T-cell (primary cell): ENCODE data around the gene IFNL2. TPM values are rescaled to one million over a fixed set of nuclear protein-coding genes. Genes with fewer than 3 reads are reported as not detected.
"Not testable (repeated sequence)": the region's sequence is repeated elsewhere in the genome, so short reads cannot be mapped to it uniquely, and the experiment has no call there.

Experiments
- ATAC-seq, 4 experiments: fragments of 200-7000 bp in 3 of 4; fragments of 150-1000 bp in 1 of 4; cut with Tn5 transposase; replicated peaks in 1 of 4; 1 replicate in 3 of 4; 2 replicates in 1 of 4; pipeline ENCODE4 v1.10.0; 2021; ENCODE audit warnings: moderate library complexity in 3 of 4, mild to moderate bottlenecking in 2 of 4, moderate number of reproducible peaks in 1 of 4
- CTCF ChIA-PET, 2 donors: fragments of 300-600 bp; sonication (Branson Sonifier 250); formaldehyde crosslinking; loops; one replicate each; lab custom pipeline; 2022; ENCODE audit warnings: antibody characterized with exemption in 2 of 2; lab: Charles Lee
- POLR2A ChIA-PET, 2 donors: fragments of 300-600 bp; sonication (Branson Sonifier 250); formaldehyde crosslinking; loops; one replicate each; lab custom pipeline; 2022; ENCODE audit warnings: antibody characterized with exemption in 2 of 2; lab: Charles Lee
- DNase-seq, 35 experiments: peaks; one replicate each; pipeline versions ENCODE4 v3.0.0 to v3.0.0-alpha.2; 2013 to 2023
- H3K27ac ChIP-seq: one replicate; pipeline ENCODE4 v1.5.1; 2013; ENCODE audit warnings: low read length
- H3K27me3 ChIP-seq, 2 experiments: replicated peaks in 1 of 2; 1 replicate in 1 of 2; 2 replicates in 1 of 2; pipeline versions ENCODE4 v1.6.1 to v1.7.0; 2013; ENCODE audit warnings: low read length in 1 of 2, mixed read lengths in 1 of 2; ENCODE audit not compliant: control insufficient read depth in 2 of 2, insufficient read depth in 2 of 2; ENCODE audit errors: extremely low read depth in 1 of 2
- H3K36me3 ChIP-seq, 2 donors: 1 replicate in 1 of 2; 2 replicates in 1 of 2; pipeline versions ENCODE4 v1.6.1 to v1.7.0; 2013; ENCODE audit warnings: low read length in 1 of 2; ENCODE audit not compliant: control insufficient read depth in 2 of 2, insufficient read depth in 1 of 2; ENCODE audit errors: extremely low read depth in 1 of 2
- H3K4me1 ChIP-seq, 2 experiments: 1 replicate in 1 of 2; 2 replicates in 1 of 2; pipeline versions ENCODE4 v1.6.1 to v1.7.0; 2013; ENCODE audit warnings: low read length in 2 of 2, mixed read lengths in 1 of 2; ENCODE audit not compliant: insufficient read depth in 2 of 2, control insufficient read depth in 1 of 2; ENCODE audit errors: extremely low read depth in 1 of 2
- H3K4me3 ChIP-seq, 2 donors: 1 replicate in 1 of 2; 2 replicates in 1 of 2; pipeline versions ENCODE4 v1.5.1 to v1.7.0; 2013; ENCODE audit warnings: mild to moderate bottlenecking in 2 of 2, low read length in 1 of 2, moderate library complexity in 1 of 2; ENCODE audit not compliant: control insufficient read depth in 1 of 2; ENCODE audit errors: extremely low read depth in 1 of 2
- H3K9me3 ChIP-seq: 2 replicates; pipeline ENCODE4 v1.7.0; 2013
- H3K27ac Mint-ChIP-seq, 2 donors: one replicate each; pipeline ENCODE4 v1.8.0; 2020 to 2021; ENCODE audit warnings: mild to moderate bottlenecking in 2 of 2, mixed read lengths in 2 of 2
- H3K27me3 Mint-ChIP-seq, 2 donors: one replicate each; pipeline ENCODE4 v1.8.0; 2021 to 2022; ENCODE audit warnings: mixed read lengths in 2 of 2
- H3K36me3 Mint-ChIP-seq: one replicate; pipeline ENCODE4 v1.8.0; 2021; ENCODE audit warnings: mixed read lengths
- H3K4me1 Mint-ChIP-seq, 3 donors: one replicate each; pipeline ENCODE4 v1.8.0; 2020 to 2022; ENCODE audit warnings: mixed read lengths in 3 of 3, mild to moderate bottlenecking in 1 of 3
- H3K4me3 Mint-ChIP-seq, 3 donors: one replicate each; pipeline ENCODE4 v1.8.0; 2020 to 2022; ENCODE audit warnings: mild to moderate bottlenecking in 3 of 3, mixed read lengths in 3 of 3, moderate library complexity in 3 of 3
- H3K9me3 Mint-ChIP-seq, 3 donors: one replicate each; pipeline ENCODE4 v1.8.0; 2020 to 2022; ENCODE audit warnings: mixed read lengths in 3 of 3
- WGBS: methylation state at CpG from one replicate; pipeline ENCODE4 v1.1.5; 2013; ENCODE audit warnings: missing lambda C conversion rate; ENCODE audit not compliant: insufficient coverage; 5-methylcytosine and 5-hydroxymethylcytosine counted together
- total RNA-seq, 35 experiments: library from RNA in 6 of 35; stranded (reverse) in 6 of 35; fragments of 120-200 nt in 1 of 35; gene quantifications; one replicate each; pipeline versions ENCODE4 v1.2.1 to v1.2.4 and lab custom pipeline; 2013 to 2026

The IFNL2 gene
- total RNA-seq, 5 donors from 2014 or later (not counting 1 experiment from before 2014, with no cell fraction given) = not detected

- no peaks in the 10 kb centered on the region for H3K9me3 Mint-ChIP-seq
- Histone ChIP-seq H3K36me3 (no peaks in the 10 kb centered on the region), H3K9me3 (no peaks in the 10 kb centered on the region), H3K4me1 (peaks cover 0 to 27% of the 10 kb centered on the region in 2 experiments), H3K27me3 (no peaks in the 10 kb centered on the region), H3K27ac (peak overlapping the region; percentile 19), H3K4me3 (no peak overlapping the region)
- H3K4me3 Mint-ChIP-seq = peak overlapping the region in 1 of 3 donors; percentile 74
- CTCF ChIA-PET = interaction anchor here in 1 of 2 donors (0.6 kb wide), 1 partner anchor 904 kb away, joined by 18 read pairs; no protein-coding TSS in a partner anchor
- WGBS = 42% methylated on average over 11 of the region's 12 CpGs
- POLR2A ChIA-PET = interaction anchor here in 1 of 2 donors (0.5 kb wide), 1 partner anchor 657 kb away, joined by 7 read pairs; no protein-coding TSS in a partner anchor
- H3K4me1 Mint-ChIP-seq = peaks cover 29 to 33% (median 29%) of the 10 kb centered on the region in 3 donors
- DNase-seq = peak in 27 of 35 experiments; percentile 7 to 57 (median 27)
- H3K36me3 Mint-ChIP-seq = no peaks in the 10 kb centered on the region
- H3K27me3 Mint-ChIP-seq = no peaks in the 10 kb centered on the region
- H3K27ac Mint-ChIP-seq = peak overlapping the region; percentile 63 to 92
- ATAC-seq = peak; percentile 77 to 87 (median 84)
Observed at GRCh38 chr19:39236527-39236926, 31.7 kb upstream of the IFNL2 start.

- WGBS = 25% methylated on average over 18 of the region's 22 CpGs
- no peaks in the 10 kb centered on the region for H3K27me3 Mint-ChIP-seq
- H3K4me3 Mint-ChIP-seq = peak overlapping the region; percentile 74 to 78 (median 74)
- peaks cover 0 to 27% of the 10 kb centered on the region in 2 experiments for H3K4me1 ChIP-seq
- H3K4me1 Mint-ChIP-seq = peaks cover 29 to 33% (median 29%) of the 10 kb centered on the region in 3 donors
- H3K36me3 Mint-ChIP-seq = no peaks in the 10 kb centered on the region
- H3K9me3 ChIP-seq = no peaks in the 10 kb centered on the region
- ChIA-PET CTCF (interaction anchor here (0.6 kb wide), 2 partner anchors 50 to 115 kb away, joined by 3 to 10 read pairs; no protein-coding TSS in a partner anchor), POLR2A (no interaction called here)
- no peaks in the 10 kb centered on the region for H3K9me3 Mint-ChIP-seq
- peak overlapping the region in 1 of 2 donors; percentile 32 for H3K4me3 ChIP-seq
- peak in 25 of 35 experiments; percentile 12 to 52 (median 20) for DNase-seq
- H3K27me3 ChIP-seq = no peaks in the 10 kb centered on the region
- H3K27ac Mint-ChIP-seq = peak overlapping the region; percentile 90 to 92
- no peaks in the 10 kb centered on the region for H3K36me3 ChIP-seq
- peak; percentile 68 to 85 (median 82) for ATAC-seq
- H3K27ac ChIP-seq = peak overlapping the region; percentile 58
Observed at GRCh38 chr19:39237200-39238184, 30.7 kb upstream of the IFNL2 start.

- Mint-ChIP-seq H3K4me3 (peak overlapping the region; percentile 74 to 78 (median 74)), H3K27ac (peak overlapping the region; percentile 90 to 92), H3K4me1 (peaks cover 29 to 33% (median 29%) of the 10 kb centered on the region in 3 donors), H3K27me3 (no peaks in the 10 kb centered on the region), H3K36me3 (no peaks in the 10 kb centered on the region), H3K9me3 (no peaks in the 10 kb centered on the region)
- Histone ChIP-seq H3K27me3 (no peaks in the 10 kb centered on the region), H3K27ac (peak overlapping the region; percentile 58), H3K4me3 (peak overlapping the region in 1 of 2 donors; percentile 32), H3K36me3 (no peaks in the 10 kb centered on the region), H3K9me3 (no peaks in the 10 kb centered on the region), H3K4me1 (peaks cover 0 to 27% of the 10 kb centered on the region in 2 experiments)
- ATAC-seq (peak in 1 of 4 experiments; percentile 18), DNase-seq (no peak)
- CTCF ChIA-PET = interaction anchor here in 1 of 2 donors (0.6 kb wide), 1 partner anchor 116 kb away, joined by 3 read pairs; no protein-coding TSS in a partner anchor
- POLR2A ChIA-PET = no interaction called here
- WGBS = 93% methylated on average over 4 of the region's 6 CpGs
Observed at GRCh38 chr19:39238209-39238608, 30.0 kb upstream of the IFNL2 start.

GRCh38 chr19:39238944-39239343 is 29.3 kb upstream of the IFNL2 start:
- H3K9me3 Mint-ChIP-seq = no peaks in the 10 kb centered on the region
- peaks cover 29 to 33% (median 29%) of the 10 kb centered on the region in 3 donors for H3K4me1 Mint-ChIP-seq
- Histone ChIP-seq H3K4me3 (no peak overlapping the region), H3K4me1 (peaks cover 0 to 27% of the 10 kb centered on the region in 2 experiments), H3K9me3 (no peaks in the 10 kb centered on the region), H3K36me3 (no peaks in the 10 kb centered on the region), H3K27me3 (peaks cover 0 to 2% of the 10 kb centered on the region in 2 experiments), H3K27ac (no peak overlapping the region)
- no peak overlapping the region for H3K4me3 Mint-ChIP-seq
- POLR2A ChIA-PET = no interaction called here
- H3K27me3 Mint-ChIP-seq = no peaks in the 10 kb centered on the region
- no peaks in the 10 kb centered on the region for H3K36me3 Mint-ChIP-seq
- 85% methylated on average over 2 of the region's 6 CpGs for WGBS
- CTCF ChIA-PET = no interaction called here
- DNase-seq = no peak
- no peak for ATAC-seq
- no peak overlapping the region for H3K27ac Mint-ChIP-seq

GRCh38 chr19:39240421-39240820 is 27.8 kb upstream of the IFNL2 start:
- H3K36me3 ChIP-seq = no peaks in the 10 kb centered on the region
- H3K4me1 ChIP-seq = peaks cover 0 to 27% of the 10 kb centered on the region in 2 experiments
- CTCF ChIA-PET = no interaction called here
- no peak for ATAC-seq
- WGBS = 100% methylated on average over 7 of the region's 7 CpGs
- POLR2A ChIA-PET = no interaction called here
- H3K4me3 ChIP-seq = no peak overlapping the region
- H3K9me3 Mint-ChIP-seq = no peaks in the 10 kb centered on the region
- peaks cover 0 to 3% of the 10 kb centered on the region in 2 experiments for H3K27me3 ChIP-seq
- H3K36me3 Mint-ChIP-seq = no peaks in the 10 kb centered on the region
- DNase-seq = no peak
- H3K4me1 Mint-ChIP-seq = peaks cover 29 to 33% (median 29%) of the 10 kb centered on the region in 3 donors
- no peaks in the 10 kb centered on the region for H3K27me3 Mint-ChIP-seq
- H3K27ac ChIP-seq = no peak overlapping the region
- H3K9me3 ChIP-seq = no peaks in the 10 kb centered on the region
- H3K4me3 Mint-ChIP-seq = no peak overlapping the region
- no peak overlapping the region for H3K27ac Mint-ChIP-seq

- H3K36me3 ChIP-seq, ATAC-seq, H3K27ac Mint-ChIP-seq, H3K4me3 ChIP-seq, CTCF ChIA-PET, H3K4me1 Mint-ChIP-seq, H3K27ac ChIP-seq, H3K9me3 ChIP-seq, H3K9me3 Mint-ChIP-seq, H3K4me3 Mint-ChIP-seq, H3K36me3 Mint-ChIP-seq, POLR2A ChIA-PET, DNase-seq, H3K27me3 Mint-ChIP-seq: not testable (repeated sequence)
- WGBS = 80% methylated on average over 5 of the region's 13 CpGs
- Histone ChIP-seq H3K4me1 (peaks cover 0 to 12% of the 10 kb centered on the region in 2 experiments), H3K27me3 (peaks cover 0 to 23% of the 10 kb centered on the region in 2 experiments)
Observed at GRCh38 chr19:39243741-39244140, 24.5 kb upstream of the IFNL2 start.
